Breast epithelium (tissue), 3 donors: Measurements from ENCODE around the gene UBE2L3.
"Not testable (repeated sequence)": the region's sequence is repeated elsewhere in the genome, so short reads cannot be mapped to it uniquely, and the experiment has no call there.

Experiments used
- POLR2AphosphoS5 ChIP-seq, 3 donors: sonication (generic); formaldehyde crosslinking; IDR thresholded peaks; one replicate each; pipeline ENCODE4 v1.6.1; 2017; ENCODE audit warnings: antibody characterized with exemption in 3 of 3
- TF ChIP-seq, protein P1 (sequence below), 3 donors: fragments of 450-650 bp; IDR thresholded peaks; one replicate each; pipeline ENCODE4 v1.5.1; 2016 to 2017; ENCODE audit warnings: antibody characterized with exemption in 3 of 3, mild to moderate bottlenecking in 3 of 3, moderate library complexity in 3 of 3

DNA sequence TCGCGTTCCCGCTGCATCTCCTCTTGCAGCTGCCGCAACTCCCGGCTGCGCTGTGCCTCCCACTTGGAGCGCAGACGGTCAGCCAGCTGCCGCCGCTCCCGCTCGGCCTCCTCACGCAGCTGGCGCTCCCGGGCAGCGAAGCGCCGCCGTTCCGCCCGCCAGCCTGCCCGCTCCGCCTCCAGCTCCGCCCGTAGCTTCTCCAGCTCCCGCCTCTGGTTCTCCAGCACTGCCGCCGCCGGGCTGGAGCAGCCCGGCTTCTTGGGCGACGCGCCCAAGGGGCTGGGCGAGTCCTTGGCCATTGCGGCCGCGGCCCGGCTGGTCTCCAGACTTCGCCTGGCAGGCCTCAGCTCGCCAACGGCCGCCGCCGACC, 16.9 kb upstream of the UBE2L3 start:
- TF ChIP-seq, protein P1, sequence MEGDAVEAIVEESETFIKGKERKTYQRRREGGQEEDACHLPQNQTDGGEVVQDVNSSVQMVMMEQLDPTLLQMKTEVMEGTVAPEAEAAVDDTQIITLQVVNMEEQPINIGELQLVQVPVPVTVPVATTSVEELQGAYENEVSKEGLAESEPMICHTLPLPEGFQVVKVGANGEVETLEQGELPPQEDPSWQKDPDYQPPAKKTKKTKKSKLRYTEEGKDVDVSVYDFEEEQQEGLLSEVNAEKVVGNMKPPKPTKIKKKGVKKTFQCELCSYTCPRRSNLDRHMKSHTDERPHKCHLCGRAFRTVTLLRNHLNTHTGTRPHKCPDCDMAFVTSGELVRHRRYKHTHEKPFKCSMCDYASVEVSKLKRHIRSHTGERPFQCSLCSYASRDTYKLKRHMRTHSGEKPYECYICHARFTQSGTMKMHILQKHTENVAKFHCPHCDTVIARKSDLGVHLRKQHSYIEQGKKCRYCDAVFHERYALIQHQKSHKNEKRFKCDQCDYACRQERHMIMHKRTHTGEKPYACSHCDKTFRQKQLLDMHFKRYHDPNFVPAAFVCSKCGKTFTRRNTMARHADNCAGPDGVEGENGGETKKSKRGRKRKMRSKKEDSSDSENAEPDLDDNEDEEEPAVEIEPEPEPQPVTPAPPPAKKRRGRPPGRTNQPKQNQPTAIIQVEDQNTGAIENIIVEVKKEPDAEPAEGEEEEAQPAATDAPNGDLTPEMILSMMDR (IDR thresholded peaks at IDR 0.05), result not testable (repeated sequence)
- TF ChIP-seq POLR2AphosphoS5 (IDR thresholded peaks at IDR 0.05), result not testable (repeated sequence)
